Superior temporal gyrus (tissue), 1 donor: Measurements from ENCODE around the gene FSTL5.

Experiments
- DNase-seq: peaks from one replicate; pipeline ENCODE4 v3.0.0-alpha.2; 2016; ENCODE audit errors: extremely low spot score

FSTL5 gene

DNA sequence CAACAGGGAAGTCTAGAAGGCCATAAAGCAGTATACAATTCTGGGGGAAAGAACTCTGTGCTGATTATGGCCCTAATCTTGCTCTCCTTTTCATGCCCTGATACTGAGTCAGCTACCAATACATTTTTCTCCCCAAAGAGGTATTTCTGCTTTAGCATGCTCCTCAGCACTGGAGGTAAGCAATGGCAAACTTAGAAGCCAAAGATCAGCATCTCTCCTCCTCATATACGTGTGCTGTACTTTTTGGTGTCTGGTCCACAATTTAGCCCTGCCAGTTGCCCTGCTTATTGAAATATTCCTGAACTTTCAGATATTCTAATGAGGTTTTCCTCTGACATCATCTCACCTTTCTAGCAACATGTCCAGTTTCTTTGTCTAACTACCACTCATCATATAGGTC lies 226.2 kb downstream of the FSTL5 start:
- DNase-seq = no peak

- DNase-seq = no peak
Measured at GRCh38 chr4:161936625-161937550, 226.9 kb downstream of the FSTL5 start.

DNA sequence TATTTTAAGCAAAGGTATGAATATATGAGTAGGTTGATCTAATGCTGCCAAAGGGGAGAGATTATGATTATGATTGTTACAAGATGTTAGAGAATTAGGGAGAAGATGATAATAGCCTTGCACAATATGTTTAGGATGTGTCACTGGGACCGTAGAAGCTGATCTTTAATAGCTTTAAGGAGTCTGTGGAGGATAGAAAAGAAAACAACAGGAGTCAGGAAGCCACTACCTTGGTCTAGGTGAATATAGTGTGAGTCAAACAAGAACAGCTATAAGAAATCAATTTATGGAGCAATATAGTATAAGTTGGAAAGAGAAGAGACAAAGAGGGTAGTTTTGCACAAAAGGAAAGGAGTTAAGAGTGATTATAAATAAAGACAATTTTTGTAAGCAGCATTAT lies 232.7 kb downstream of the FSTL5 start:
- DNase-seq = no peak

- peak; percentile 78 for DNase-seq
Measured at GRCh38 chr4:161929956-161930355, 233.8 kb downstream of the FSTL5 start.

- DNase-seq = peak; percentile 40
Measured at GRCh38 chr4:161926033-161926828, 237.6 kb downstream of the FSTL5 start.

DNA sequence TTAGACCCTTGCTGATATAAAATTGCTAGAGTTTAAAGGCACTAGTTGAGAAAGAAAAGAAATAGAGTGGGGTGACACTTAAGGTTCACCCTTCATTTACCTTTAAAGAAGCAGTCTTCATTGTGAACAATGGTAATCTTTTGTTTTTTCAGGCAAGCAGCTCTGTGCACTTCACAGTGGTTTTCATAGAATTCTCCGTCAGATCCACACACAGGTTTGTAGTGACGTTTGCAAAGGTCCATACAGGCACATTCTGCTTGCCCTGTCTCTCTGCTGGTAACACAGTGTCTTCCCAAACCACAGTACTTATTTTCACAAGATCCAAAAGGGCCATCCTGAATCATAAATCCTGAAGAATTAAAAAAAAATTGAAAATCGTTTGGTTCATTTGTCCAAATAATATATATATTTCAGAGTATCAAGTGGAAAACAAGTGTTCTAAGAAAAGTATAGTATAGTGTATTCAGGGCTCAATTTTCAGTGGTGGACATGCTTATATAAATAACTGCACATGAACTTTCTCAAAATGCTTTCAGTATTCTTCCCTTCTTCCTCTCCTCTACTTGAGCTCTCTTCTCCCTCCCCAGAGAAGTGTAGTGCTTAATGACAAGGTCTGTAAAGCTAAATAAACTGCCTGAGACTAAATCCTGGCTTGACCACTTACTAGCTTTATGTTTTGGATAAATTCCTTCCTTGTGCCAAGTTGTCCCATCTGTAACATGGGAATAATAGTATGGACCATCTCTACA lies 243.3 kb downstream of the FSTL5 start:
- no peak for DNase-seq

DNA sequence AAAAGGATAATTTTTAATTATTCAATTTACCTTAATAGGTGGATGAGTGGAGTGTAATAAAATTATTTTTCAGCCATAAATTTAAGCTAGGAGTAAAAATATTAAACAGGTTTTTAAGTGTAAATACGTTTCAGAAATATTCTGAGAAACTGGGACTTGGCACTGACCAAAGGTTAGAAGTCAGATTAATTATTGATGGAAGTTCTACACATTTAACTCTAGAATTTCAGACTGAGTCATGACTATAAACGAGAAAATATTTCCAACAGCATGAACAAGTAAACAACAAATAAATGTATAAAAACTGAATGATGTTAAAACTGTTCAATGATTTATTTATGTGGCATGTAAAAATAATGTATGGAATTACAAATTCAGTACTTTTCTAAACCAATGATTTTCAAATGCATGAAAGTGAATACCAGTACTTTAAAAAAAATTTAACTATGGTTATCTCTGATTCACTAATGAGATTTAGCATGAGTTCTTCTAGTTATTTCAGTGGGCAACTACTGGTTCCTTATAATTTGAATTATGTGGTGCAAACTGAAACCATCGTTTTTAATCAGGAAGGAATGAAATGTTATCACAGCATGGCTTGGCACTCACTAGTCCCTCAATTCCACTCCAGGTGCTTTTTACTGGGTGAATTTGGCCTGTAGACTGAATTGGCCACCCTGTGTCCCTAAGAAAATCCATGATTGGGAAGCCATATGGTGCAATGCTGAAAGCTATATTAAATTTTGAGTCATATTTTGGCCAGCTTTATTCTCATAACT lies 244.2 kb downstream of the FSTL5 start:
- DNase-seq = no peak

DNA sequence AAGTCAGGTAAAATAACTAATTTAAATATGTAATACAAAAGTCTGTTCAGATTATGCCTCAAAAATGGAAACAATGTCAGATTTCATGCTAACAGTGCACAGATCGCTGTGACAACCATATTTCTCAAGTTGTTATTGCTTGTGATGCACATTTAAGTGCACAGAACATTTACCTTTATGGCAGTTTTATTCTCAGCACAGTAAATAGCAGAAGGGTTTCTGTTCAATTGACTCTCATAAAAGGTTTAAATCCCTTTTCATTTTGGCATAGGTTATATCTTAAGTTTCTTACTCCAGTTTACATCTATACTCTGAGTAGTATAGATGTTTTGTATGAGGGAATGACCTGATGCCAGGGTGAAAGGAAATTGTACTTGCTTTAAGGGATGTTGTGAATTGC lies 247.8 kb downstream of the FSTL5 start:
- no peak for DNase-seq

DNA sequence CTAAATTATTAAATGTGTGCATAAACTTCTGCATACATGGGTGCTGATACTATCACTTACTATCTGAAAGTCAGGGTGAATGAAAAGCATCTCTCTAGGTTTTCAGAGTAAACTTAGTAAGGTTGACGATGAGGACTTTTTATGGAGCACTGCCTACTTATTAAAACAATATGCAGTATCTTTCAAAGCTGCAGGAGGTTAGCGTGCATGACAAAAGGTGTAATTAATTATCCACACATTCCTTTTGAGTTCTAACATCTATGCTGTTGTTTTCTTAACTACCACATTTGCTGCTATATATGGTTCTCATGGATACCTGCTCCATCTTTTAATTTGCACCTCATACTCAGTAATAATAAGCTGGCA lies 256.2 kb downstream of the FSTL5 start:
- DNase-seq = no peak

DNA sequence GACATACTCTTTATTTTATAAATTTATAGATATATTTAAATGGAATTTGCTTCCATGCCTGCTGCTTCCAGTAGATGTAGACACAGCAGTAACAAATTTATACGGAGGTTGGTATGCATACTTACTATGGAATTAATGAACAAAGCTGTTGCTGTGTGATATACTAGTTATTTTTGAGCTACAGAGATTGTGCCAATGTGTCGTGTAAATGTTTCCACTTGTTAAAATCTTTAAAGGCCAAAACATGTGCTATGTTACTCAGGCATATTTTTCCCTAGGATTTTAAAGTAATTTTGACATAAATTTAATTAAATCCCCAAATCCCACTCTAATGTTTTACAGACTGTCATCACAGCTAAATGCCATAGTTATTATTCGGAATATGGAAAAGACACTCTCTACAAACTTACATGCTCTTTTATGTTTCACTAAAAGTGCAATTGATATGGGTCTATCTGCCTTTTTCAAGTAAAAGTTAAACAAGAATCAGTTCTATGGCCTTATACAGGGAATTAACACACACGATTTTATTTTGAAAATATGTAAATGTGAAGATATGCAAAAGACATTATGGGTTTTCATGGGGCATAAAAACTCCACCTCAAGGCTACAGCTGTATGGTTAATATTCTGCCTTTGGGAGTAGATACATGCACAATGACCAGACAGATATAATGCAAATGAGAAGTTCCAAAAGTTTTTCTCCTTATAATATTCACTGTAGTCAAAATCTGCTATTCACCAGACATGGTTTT lies 256.8 kb downstream of the FSTL5 start:
- DNase-seq = no peak

DNA sequence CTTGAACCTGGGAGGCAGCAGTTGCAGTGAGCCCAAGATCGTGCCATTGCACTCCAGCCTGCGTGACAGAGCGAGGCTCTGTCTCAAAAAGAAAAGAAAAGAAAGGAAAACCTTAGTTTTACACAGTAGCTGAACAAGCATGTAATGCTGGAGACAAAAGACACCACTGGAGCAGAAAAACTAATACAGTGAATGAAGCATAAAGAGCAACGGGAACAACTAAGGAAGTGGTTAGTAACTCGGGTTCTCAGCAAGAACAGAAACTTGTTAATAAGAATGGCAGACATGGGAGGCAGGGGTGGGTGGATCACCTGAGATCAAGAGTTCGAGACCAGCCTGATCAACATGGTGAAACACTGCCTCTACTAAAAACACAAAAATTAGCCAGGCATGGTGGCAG lies 263.7 kb downstream of the FSTL5 start:
- DNase-seq = no peak

DNA sequence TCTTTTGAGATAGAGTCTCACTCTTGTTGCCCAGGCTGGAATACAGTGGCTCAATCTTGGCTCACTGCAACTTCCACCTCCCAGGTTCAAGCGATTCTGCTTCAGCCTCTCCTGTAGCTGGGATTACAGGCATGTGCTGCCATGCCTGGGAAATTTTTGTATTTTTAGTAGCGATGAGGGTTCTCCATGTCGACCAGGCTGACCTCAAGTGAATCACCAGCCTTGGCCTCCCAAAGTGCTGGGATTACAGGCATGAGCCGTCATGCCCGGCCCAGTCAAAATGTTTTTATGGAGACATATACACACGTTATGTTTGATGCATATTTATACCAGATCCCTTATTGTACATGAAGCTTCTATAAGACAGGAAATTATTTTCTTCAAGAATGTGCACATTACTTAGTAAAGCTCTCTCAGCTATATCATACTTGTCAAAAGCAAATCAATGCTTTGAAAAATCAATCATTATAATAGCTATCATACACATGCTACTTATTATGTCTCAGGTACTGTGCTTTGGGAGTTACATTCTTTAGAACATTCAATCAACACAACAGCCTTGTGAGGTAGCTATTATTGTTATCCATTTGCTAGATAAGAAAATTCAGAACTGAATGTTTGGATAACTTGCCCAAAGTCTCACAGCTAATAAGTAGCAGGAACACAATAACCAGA lies 269.2 kb downstream of the FSTL5 start:
- no peak for DNase-seq

- no peak for DNase-seq
Measured at GRCh38 chr4:161894014-161894413, 269.8 kb downstream of the FSTL5 start.

- no peak for DNase-seq
Measured at GRCh38 chr4:161893566-161893965, 270.2 kb downstream of the FSTL5 start.

- DNase-seq = no peak
Measured at GRCh38 chr4:161892951-161893350, 270.8 kb downstream of the FSTL5 start.

- DNase-seq = no peak
Measured at GRCh38 chr4:161883157-161883556, 280.6 kb downstream of the FSTL5 start.

DNA sequence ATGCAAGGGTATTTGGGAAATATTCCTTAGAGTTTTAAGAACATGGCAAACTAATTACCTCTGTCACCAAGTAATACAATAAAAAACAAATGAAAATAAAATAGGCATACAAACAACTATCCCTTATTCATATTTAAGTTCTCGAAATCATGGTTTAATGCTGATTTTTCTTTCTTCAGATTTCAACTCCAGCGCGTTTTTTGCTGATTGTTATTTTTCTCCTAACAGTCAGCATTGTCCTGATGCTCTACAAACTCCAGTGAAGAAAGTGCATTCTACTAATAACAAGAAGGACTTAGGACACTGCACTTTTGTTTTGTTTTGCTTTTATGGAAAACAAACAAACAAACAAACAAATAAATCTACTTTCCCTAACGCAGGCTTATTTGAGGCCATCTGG lies 282.4 kb downstream of the FSTL5 start:
- DNase-seq = no peak

DNA sequence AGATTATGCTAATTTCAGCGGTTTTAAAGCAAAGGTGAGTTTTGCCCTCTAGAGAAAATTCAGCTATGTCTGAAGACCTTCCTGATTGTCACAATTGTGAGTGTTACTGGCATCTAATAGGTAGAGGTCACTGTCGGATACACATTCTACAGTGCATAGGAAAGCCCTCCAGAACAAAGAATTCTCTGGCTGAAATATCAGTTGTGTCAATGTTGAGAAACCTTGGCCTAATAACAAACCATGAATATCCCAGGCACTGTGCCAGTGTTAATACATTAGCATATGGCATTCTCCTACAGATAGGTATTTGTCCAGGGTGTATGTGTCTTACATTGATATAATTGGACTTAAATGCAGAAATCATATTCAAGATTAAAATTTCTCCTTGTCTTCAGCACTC lies 294.3 kb downstream of the FSTL5 start:
- DNase-seq = no peak

DNA sequence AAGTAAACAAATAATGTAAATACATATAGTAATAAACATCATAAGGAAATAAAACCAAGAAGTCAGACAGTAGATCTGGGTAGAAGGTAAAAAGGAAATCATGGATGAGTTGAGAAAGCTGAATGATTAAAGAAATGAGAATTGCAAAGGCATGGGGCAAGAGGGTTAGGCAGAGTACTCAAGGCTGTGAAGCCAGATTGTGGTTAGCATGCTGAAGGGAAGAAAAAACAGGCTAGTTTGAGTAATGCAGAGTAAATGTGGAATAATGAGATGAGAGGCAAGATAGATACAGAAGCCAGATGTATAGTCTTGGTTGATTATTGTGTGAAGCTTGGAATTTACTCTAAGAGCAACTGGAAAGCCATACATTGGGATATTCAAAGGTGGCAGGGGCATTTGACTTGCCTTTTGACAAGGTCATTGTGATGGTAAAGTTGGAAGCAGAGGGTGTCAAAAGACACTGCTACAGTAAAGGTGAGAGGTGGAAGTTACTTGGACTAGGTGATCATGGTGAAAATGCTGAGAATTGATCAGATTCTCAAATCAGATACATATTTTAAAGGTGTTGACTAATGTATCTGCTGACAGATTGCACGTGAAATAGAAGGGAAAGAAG lies 307.0 kb downstream of the FSTL5 start:
- DNase-seq = no peak

GRCh38 chr4:161850631-161851030 lies 313.2 kb downstream of the FSTL5 start:
- no peak for DNase-seq
